H1 (cell line): ENCODE data around the gene ABHD1. TPM values are rescaled to one million over a fixed set of nuclear protein-coding genes. Genes with fewer than 3 reads are reported as not detected.

ENCODE experiments used
- CTCF ChIA-PET: fragments of 300-600 bp; sonication (Branson Sonifier 250); formaldehyde crosslinking; loops from one replicate; lab custom pipeline; 2021; ENCODE audit not compliant: partially characterized antibody; lab: Charles Lee
- POLR2A ChIA-PET: fragments of 300-600 bp; sonication (Branson Sonifier 250); formaldehyde crosslinking; loops from one replicate; lab custom pipeline; 2021; ENCODE audit warnings: inconsistent platforms; ENCODE audit not compliant: partially characterized antibody; lab: Charles Lee
- DNase-seq, 2 experiments: peaks; one replicate each; pipeline versions ENCODE4 v3.0.0 to v3.0.0-alpha.2; 2010 to 2022; ENCODE audit warnings: low spot score in 2 of 2, low read depth in 1 of 2, mixed read lengths in 1 of 2
- FAIRE-seq: peaks from 2 replicates; lab custom pipeline; 2011; peaks lifted over from hg19 to GRCh38; lab: Jason Lieb, UNC
- H2AFZ ChIP-seq: 2 replicates; pipeline ENCODE4 v1.8.1; 2012; ENCODE audit warnings: low read length, inconsistent platforms
- H2AK5ac ChIP-seq: 2 replicates; pipeline ENCODE4 v1.6.1; 2013; ENCODE audit warnings: low read depth, low read length
- H2BK120ac ChIP-seq: replicated peaks from 2 replicates; pipeline ENCODE3; 2013; ENCODE audit warnings: low read depth, low read length, inconsistent platforms
- H2BK12ac ChIP-seq: 2 replicates; pipeline ENCODE4 v1.6.1; 2013; ENCODE audit warnings: low read depth, low read length
- H2BK15ac ChIP-seq: 2 replicates; pipeline ENCODE4 v1.6.1; 2013; ENCODE audit warnings: low read length
- H2BK20ac ChIP-seq: 2 replicates; pipeline ENCODE4 v1.6.1; 2013; ENCODE audit warnings: low read length
- H2BK5ac ChIP-seq: 2 replicates; pipeline ENCODE4 v1.6.1; 2013; ENCODE audit warnings: low read depth, low read length
- H3K14ac ChIP-seq: 2 replicates; pipeline ENCODE4 v1.6.1; 2013; ENCODE audit warnings: inconsistent platforms; ENCODE audit not compliant: insufficient read length
- H3K18ac ChIP-seq: 2 replicates; pipeline ENCODE4 v1.6.1; 2013; ENCODE audit warnings: low read length; ENCODE audit errors: extremely low read depth
- H3K23ac ChIP-seq: 2 replicates; pipeline ENCODE4 v1.6.1; 2013; ENCODE audit warnings: inconsistent platforms; ENCODE audit not compliant: insufficient read length
- H3K23me2 ChIP-seq: 2 replicates; pipeline ENCODE4 v1.6.1; 2013; ENCODE audit warnings: low read depth, low read length
- H3K27ac ChIP-seq: 2 replicates; pipeline ENCODE4 v1.6.1; 2011; ENCODE audit warnings: low read depth, low read length, inconsistent platforms
- H3K27me3 ChIP-seq, 4 experiments: replicated peaks in 1 of 4; 1 replicate in 1 of 4; 2 replicates in 3 of 4; pipeline versions ENCODE4 v1.6.1 to v1.8.1; 2011 to 2013; ENCODE audit warnings: low read length in 3 of 4, mild to moderate bottlenecking in 3 of 4, inconsistent platforms in 2 of 4, mixed read lengths in 2 of 4, moderate library complexity in 1 of 4; ENCODE audit not compliant: control insufficient read depth in 3 of 4, insufficient read depth in 3 of 4; ENCODE audit errors: extremely low read depth in 1 of 4
- H3K36me3 ChIP-seq, 4 experiments: 2 replicates each; pipeline versions ENCODE4 v1.6.1 to v1.8.1; 2011 to 2013; ENCODE audit warnings: mild to moderate bottlenecking in 4 of 4, low read length in 3 of 4, moderate library complexity in 2 of 4, control low read depth in 1 of 4, inconsistent platforms in 1 of 4; ENCODE audit not compliant: insufficient read depth in 4 of 4, control insufficient read depth in 2 of 4
- H3K4ac ChIP-seq: replicated peaks from 2 replicates; pipeline ENCODE3; 2013; ENCODE audit warnings: low read length, low read depth, mixed read lengths, inconsistent platforms; ENCODE audit not compliant: insufficient read length
- H3K4me1 ChIP-seq, 4 experiments: replicated peaks in 1 of 4; 1 replicate in 1 of 4; 2 replicates in 3 of 4; pipeline versions ENCODE4 v1.6.1 to v1.8.1; 2011 to 2013; ENCODE audit warnings: low read length in 3 of 4, inconsistent platforms in 2 of 4, mixed read lengths in 1 of 4; ENCODE audit not compliant: insufficient read depth in 4 of 4, control insufficient read depth in 3 of 4
- H3K4me2 ChIP-seq, 2 experiments: 2 replicates each; pipeline versions ENCODE4 v1.6.1 to v1.8.1; 2011 to 2013; ENCODE audit warnings: low read depth in 2 of 2, low read length in 2 of 2, control low read depth in 1 of 2, inconsistent platforms in 1 of 2, mild to moderate bottlenecking in 1 of 2; ENCODE audit not compliant: insufficient read depth in 1 of 2
- H3K4me3 ChIP-seq, 4 experiments: fragments of 200-600, 300-600 bp in 1 of 4; sonication (generic), shearing (Covaris generic), sonication (Bioruptor Twin) in 1 of 4; 2 replicates each; pipeline versions ENCODE4 v1.5.1 to v1.8.1; 2011 to 2016; ENCODE audit warnings: low read length in 4 of 4, low read depth in 3 of 4, control low read depth in 2 of 4, inconsistent platforms in 2 of 4, mild to moderate bottlenecking in 2 of 4, mixed read lengths in 1 of 4, moderate library complexity in 1 of 4; ENCODE audit not compliant: insufficient read depth in 2 of 4; ENCODE audit errors: extremely low read depth in 1 of 4
- H3K56ac ChIP-seq: replicated peaks from 2 replicates; pipeline ENCODE3; 2013; ENCODE audit warnings: low read depth, mild to moderate bottlenecking, mixed read lengths, low read length, inconsistent platforms; ENCODE audit not compliant: insufficient read length
- H3K79me1 ChIP-seq: 2 replicates; pipeline ENCODE4 v1.6.1; 2013; ENCODE audit warnings: low read depth, low read length, control low read depth
- H3K79me2 ChIP-seq, 2 experiments: 2 replicates each; pipeline versions ENCODE4 v1.6.1 to v1.8.1; 2012 to 2013; ENCODE audit warnings: low read length in 2 of 2, mild to moderate bottlenecking in 2 of 2, inconsistent platforms in 1 of 2; ENCODE audit not compliant: insufficient read depth in 2 of 2, control insufficient read depth in 1 of 2
- H3K9ac ChIP-seq, 4 experiments: replicated peaks in 1 of 4; 1 replicate in 1 of 4; 2 replicates in 3 of 4; pipeline versions ENCODE4 v1.6.1 to v1.8.1; 2011 to 2013; ENCODE audit warnings: low read depth in 3 of 4, low read length in 3 of 4, control low read depth in 2 of 4, mild to moderate bottlenecking in 2 of 4, moderate library complexity in 2 of 4, inconsistent platforms in 1 of 4; ENCODE audit errors: extremely low read depth in 1 of 4
- H3K9me3 ChIP-seq, 2 experiments: 2 replicates each; pipeline versions ENCODE4 v1.6.1 to v1.8.1; 2012 to 2013; ENCODE audit warnings: mild to moderate bottlenecking in 2 of 2, moderate library complexity in 2 of 2, control low read depth in 1 of 2, inconsistent platforms in 1 of 2, low read depth in 1 of 2, low read length in 1 of 2, mixed read lengths in 1 of 2; ENCODE audit not compliant: insufficient read depth in 2 of 2
- H4K20me1 ChIP-seq, 2 experiments: replicated peaks in 1 of 2; 2 replicates each; pipeline versions ENCODE3 to v1.8.1; 2011 to 2013; ENCODE audit warnings: inconsistent platforms in 2 of 2, low read length in 2 of 2, mild to moderate bottlenecking in 1 of 2; ENCODE audit not compliant: insufficient read depth in 2 of 2, control insufficient read depth in 1 of 2
- H4K5ac ChIP-seq: 2 replicates; pipeline ENCODE4 v1.6.1; 2013; ENCODE audit warnings: low read length, low read depth, mixed read lengths, inconsistent platforms; ENCODE audit not compliant: insufficient read length
- H4K8ac ChIP-seq: 2 replicates; pipeline ENCODE4 v1.8.0; 2013; ENCODE audit warnings: mild to moderate bottlenecking, moderate library complexity, low read length, inconsistent platforms; ENCODE audit not compliant: insufficient read depth; ENCODE audit errors: extremely low read depth
- H4K91ac ChIP-seq: replicated peaks from 2 replicates; pipeline ENCODE3; 2013; ENCODE audit warnings: low read length, mixed read lengths, inconsistent platforms; ENCODE audit not compliant: insufficient read length
- BACH1 ChIP-seq: IDR thresholded peaks from 2 replicates; pipeline ENCODE4 v1.6.1; 2012; ENCODE audit warnings: low read length, improper control_type of control experiment
- BRCA1 ChIP-seq: IDR thresholded peaks from 2 replicates; pipeline ENCODE4 v1.6.1; 2012; ENCODE audit warnings: low read depth, low read length, improper control_type of control experiment
- CHD2 ChIP-seq: IDR thresholded peaks from 2 replicates; pipeline ENCODE4 v1.6.1; 2012; ENCODE audit warnings: low read length, improper control_type of control experiment
- EGR1 ChIP-seq: IDR thresholded peaks from 2 replicates; pipeline ENCODE4 v1.6.1; 2011; ENCODE audit warnings: low read depth, low read length, borderline replicate concordance
- JUND ChIP-seq: IDR thresholded peaks from 2 replicates; pipeline ENCODE4 v1.6.1; 2011; ENCODE audit warnings: mild to moderate bottlenecking, improper control_type of control experiment, low read length
- NRF1 ChIP-seq: IDR thresholded peaks from 2 replicates; pipeline ENCODE4 v1.6.1; 2011; ENCODE audit warnings: mild to moderate bottlenecking, low read depth, low read length, improper control_type of control experiment
- RBBP5 ChIP-seq: IDR thresholded peaks from 2 replicates; pipeline ENCODE4 v1.7.1; 2012; ENCODE audit warnings: low read depth, mild to moderate bottlenecking, inconsistent platforms, low read length, moderate library complexity, borderline replicate concordance
- SAP30 ChIP-seq: fragments of 300-600 bp; sonication (generic); IDR thresholded peaks from 2 replicates; pipeline ENCODE4 v1.7.1; 2012; ENCODE audit warnings: low read length, moderate library complexity, mild to moderate bottlenecking, inconsistent platforms; ENCODE audit not compliant: insufficient read depth, insufficient replicate concordance
- SP4 ChIP-seq: IDR thresholded peaks from 2 replicates; pipeline ENCODE4 v1.6.1; 2012; ENCODE audit warnings: low read length, inconsistent platforms
- TBP ChIP-seq: IDR thresholded peaks from 2 replicates; pipeline ENCODE4 v1.6.1; 2011; ENCODE audit warnings: low read depth, low read length, improper control_type of control experiment
- WGBS, 2 experiments: shearing (Covaris generic) in 1 of 2; methylation state at CpG; one replicate each; pipeline versions ENCODE4 v1.1.6 to v1.1.7; 2013 to 2015; ENCODE audit warnings: low lambda C conversion rate in 2 of 2, mixed read lengths in 2 of 2, inconsistent platforms in 1 of 2, low coverage in 1 of 2, missing lambda C conversion rate in 1 of 2; ENCODE audit not compliant: insufficient replicate concordance in 2 of 2, insufficient coverage in 1 of 2, insufficient read length in 1 of 2; ENCODE audit errors: extremely low coverage in 1 of 2, missing lambda C conversion rate in 1 of 2; 5-methylcytosine and 5-hydroxymethylcytosine counted together
- polyA plus RNA-seq, 7 experiments: library from polyadenylated mRNA; depleted of rRNA in 3 of 7; stranded (reverse) in 5 of 7; unstranded in 2 of 7; fragments of >200 nt in 5 of 7; fragments of 200-250 nt in 2 of 7; gene quantifications; 1 replicate in 5 of 7; 2 replicates in 1 of 7; 4 replicates in 1 of 7; pipeline versions ENCODE4 v1.2.1 to v1.2.3, GENCODE V29; 2011 to 2013; ENCODE audit warnings: missing spikeins in 2 of 7, mixed read lengths in 2 of 7
- total RNA-seq: library from RNA; stranded (reverse); fragmentation: NEBNext Ultra II Directional; extraction: Animal tissue kit (Norgen Biotek cat#: 25700); gene quantifications from 2 replicates; pipeline ENCODE4 v1.2.1, GENCODE V29; 2021

The ABHD1 gene
- total and polyA plus RNA-seq, 2 of the 8 experiments (the other 6 are each of a cell fraction or from before 2014, with no cell fraction given): 0.20 to 1.1 TPM

- Histone ChIP-seq H3K4ac (no peak overlapping the region), H3K4me3 (no peak overlapping the region), H4K91ac (no peak overlapping the region), H2BK15ac (no peak overlapping the region), H3K27ac (no peak overlapping the region), H4K20me1 (no peaks in the 10 kb centered on the region), H4K8ac (no peak overlapping the region), H3K36me3 (no peaks in the 10 kb centered on the region), H2AK5ac (no peak overlapping the region), H3K4me1 (no peaks in the 10 kb centered on the region; a peak in 1 of 7 replicates), H3K9ac (no peak overlapping the region), H2BK5ac (no peak overlapping the region), H3K79me2 (no peaks in the 10 kb centered on the region), H2BK120ac (no peak overlapping the region), H3K23ac (no peak overlapping the region), H3K27me3 (no peaks in the 10 kb centered on the region), H3K18ac (no peak overlapping the region), H2AFZ (no peak overlapping the region), H3K79me1 (no peaks in the 10 kb centered on the region), H3K9me3 (no peaks in the 10 kb centered on the region), H3K23me2 (no peaks in the 10 kb centered on the region), H3K56ac (no peak overlapping the region), H2BK20ac (no peak overlapping the region), H4K5ac (no peak overlapping the region), H3K4me2 (no peak overlapping the region), H2BK12ac (no peak overlapping the region), H3K14ac (no peak overlapping the region)
- FAIRE-seq (no peak), DNase-seq (no peak)
- 82% methylated on average over 2 of the region's 2 CpGs; no CpG with 5 or more reads in 1 of the 2 experiments for WGBS, 2 experiments
- CTCF ChIA-PET: interaction anchor here (1.4 to 1.7 kb wide), 3 partner anchors 12 to 46 kb away, joined by 3 to 6 read pairs (median 6); no protein-coding TSS in a partner anchor
- POLR2A ChIA-PET: interaction anchor here (0.8 to 1.1 kb wide), 2 partner anchors 9 to 19 kb away, joined by 4 to 5 read pairs; no protein-coding TSS in a partner anchor
- TF ChIP-seq SAP30 (no peak), EGR1 (no peak), TBP (no peak), RBBP5 (no peak), NRF1 (no peak), CHD2 (no peak), SP4 (no peak), JUND (no peak), BACH1 (no peak), BRCA1 (no peak)
Measured at GRCh38 chr2:27145682-27146081, 22.1 kb downstream of the ABHD1 start.
